GM23338 (cell line): Measurements from ENCODE around the gene PPFIA2. TPM values are rescaled to one million over a fixed set of nuclear protein-coding genes. Genes with fewer than 3 reads are reported as not detected.

Experiments used
- ATAC-seq: fragments of 200-7000 bp; cut with Tn5 transposase; 3 replicates; pipeline ENCODE4 v1.9.1; 2020
- DNase-seq: peaks from one replicate; pipeline ENCODE4 v3.0.0-alpha.2; 2015; ENCODE audit warnings: low spot score
- H2AFZ ChIP-seq: fragments of 200-600 bp; sonication (generic); 2 replicates; pipeline ENCODE4 v1.8.0; 2016; ENCODE audit warnings: antibody characterized with exemption, mild to moderate bottlenecking, moderate library complexity
- H3F3A ChIP-seq: fragments of 200-600 bp; sonication (generic); replicated peaks from 2 replicates; pipeline ENCODE4 v1.8.0; 2017; ENCODE audit warnings: antibody characterized with exemption, mixed run types, low read depth
- H3K27ac ChIP-seq: fragments of 200-600 bp; sonication (generic); 2 replicates; pipeline ENCODE4 v1.6.1; 2016; ENCODE audit warnings: low read depth
- H3K27me3 ChIP-seq: fragments of 200-600 bp; sonication (generic); 2 replicates; pipeline ENCODE4 v1.8.0; 2016; ENCODE audit warnings: mild to moderate bottlenecking, mixed run types, moderate library complexity; ENCODE audit not compliant: insufficient read depth
- H3K36me3 ChIP-seq: fragments of 200-600 bp; sonication (generic); 2 replicates; pipeline ENCODE4 v1.8.0; 2016; ENCODE audit warnings: mild to moderate bottlenecking; ENCODE audit not compliant: insufficient read depth
- H3K4me1 ChIP-seq: fragments of 200-600 bp; sonication (generic); 2 replicates; pipeline ENCODE4 v1.8.0; 2016; ENCODE audit warnings: mild to moderate bottlenecking, moderate library complexity; ENCODE audit not compliant: insufficient read depth
- H3K4me2 ChIP-seq: fragments of 200-600 bp; sonication (generic); 2 replicates; pipeline ENCODE4 v1.7.1; 2017; ENCODE audit warnings: mixed run types
- H3K4me3 ChIP-seq: fragments of 200-600 bp; sonication (generic); 2 replicates; pipeline ENCODE4 v1.6.1; 2016; ENCODE audit warnings: mixed run types
- H3K79me2 ChIP-seq: fragments of 200-600 bp; sonication (generic); replicated peaks from 2 replicates; pipeline ENCODE4 v1.8.0; 2017; ENCODE audit warnings: mild to moderate bottlenecking; ENCODE audit not compliant: insufficient read depth
- H3K9me2 ChIP-seq: fragments of 200-600 bp; sonication (generic); 2 replicates; pipeline ENCODE4 v1.8.0; 2017; ENCODE audit not compliant: insufficient read depth
- H4K20me1 ChIP-seq: fragments of 200-600 bp; sonication (generic); replicated peaks from 2 replicates; pipeline ENCODE4 v1.8.0; 2017; ENCODE audit warnings: mild to moderate bottlenecking; ENCODE audit not compliant: insufficient read depth
- H3K27ac Mint-ChIP-seq: 2 replicates; pipeline ENCODE4 v1.8.0; 2020; ENCODE audit warnings: inconsistent platforms, mild to moderate bottlenecking, moderate library complexity, mixed read lengths
- H3K27me3 Mint-ChIP-seq: 3 replicates; pipeline ENCODE4 v1.8.0; 2022; ENCODE audit warnings: low read depth, mild to moderate bottlenecking, moderate library complexity, mixed read lengths, inconsistent platforms; ENCODE audit not compliant: insufficient read depth, poor library complexity
- H3K36me3 Mint-ChIP-seq: 3 replicates; pipeline ENCODE4 v1.8.0; 2021; ENCODE audit warnings: low read depth, mild to moderate bottlenecking, inconsistent platforms, moderate library complexity, mixed read lengths
- H3K4me1 Mint-ChIP-seq: 3 replicates; pipeline ENCODE4 v1.8.0; 2020; ENCODE audit warnings: mild to moderate bottlenecking, inconsistent platforms, mixed read lengths
- H3K4me3 Mint-ChIP-seq: 3 replicates; pipeline ENCODE4 v1.8.0; 2021; ENCODE audit warnings: moderate library complexity, mild to moderate bottlenecking, inconsistent platforms, mixed read lengths
- H3K9me3 Mint-ChIP-seq: 3 replicates; pipeline ENCODE4 v1.8.0; 2020; ENCODE audit warnings: moderate library complexity, mild to moderate bottlenecking, inconsistent platforms, mixed read lengths
- CREB1 ChIP-seq: fragments of 250-450 bp; sonication (Bioruptor Pico); IDR thresholded peaks from 2 replicates; pipeline ENCODE4 v1.5.0; 2020; ENCODE audit warnings: low read depth, mild to moderate bottlenecking, moderate library complexity
- EZH2 ChIP-seq: fragments of 200-600 bp; sonication (generic); IDR thresholded peaks from one replicate; pipeline ENCODE4 v1.8.0; 2017; ENCODE audit warnings: antibody characterized with exemption, mild to moderate bottlenecking, low read depth; ENCODE audit not compliant: unreplicated experiment
- EZH2phosphoT487 ChIP-seq: fragments of 200-600 bp; sonication (generic); IDR thresholded peaks from one replicate; pipeline ENCODE4 v1.8.1; 2018; ENCODE audit warnings: antibody characterized with exemption; ENCODE audit not compliant: unreplicated experiment
- JUNB ChIP-seq: IDR thresholded peaks from one replicate; pipeline ENCODE4 v1.6.1; 2016; ENCODE audit warnings: antibody characterized with exemption; ENCODE audit not compliant: unreplicated experiment
- NANOG ChIP-seq: IDR thresholded peaks from 2 replicates; pipeline ENCODE4 v1.6.1; 2016; ENCODE audit warnings: antibody characterized with exemption, borderline replicate concordance
- POLR2AphosphoS5 ChIP-seq: IDR thresholded peaks from 2 replicates; pipeline ENCODE4 v1.6.1; 2016; ENCODE audit warnings: antibody characterized with exemption, low read depth
- STAT1 ChIP-seq: IDR thresholded peaks from one replicate; pipeline ENCODE4 v1.6.1; 2016; ENCODE audit warnings: antibody characterized with exemption; ENCODE audit not compliant: unreplicated experiment
- ZNF114 ChIP-seq: fragments of 250-450 bp; sonication (Bioruptor Pico); IDR thresholded peaks from 2 replicates; pipeline ENCODE4 v1.5.0; 2020; ENCODE audit warnings: mild to moderate bottlenecking, moderate library complexity
- ZNF331 ChIP-seq: fragments of 250-450 bp; sonication (Bioruptor Pico); IDR thresholded peaks from 2 replicates; pipeline ENCODE4 v1.5.0; 2020; ENCODE audit warnings: low read depth, mild to moderate bottlenecking, moderate library complexity
- polyA plus RNA-seq: library from polyadenylated mRNA; unstranded; fragments of >200 nt; fragmentation: Nextera tagmentation; extraction: Ambion mirVana; gene quantifications from 2 replicates; pipeline ENCODE4 v1.2.1, GENCODE V29; 2016
- total RNA-seq: library from RNA; depleted of rRNA; stranded (reverse); fragments of >200 nt; shearing (Covaris generic); gene quantifications from 2 replicates; pipeline ENCODE4 v1.2.3, GENCODE V29; 2014
- TF ChIP-seq, protein P1 (sequence below), 2 experiments: fragments of 200-600 bp in 1 of 2; sonication (generic) in 1 of 2; conservative IDR thresholded peaks; 2 replicates each; pipeline versions ENCODE4 v1.5.1 to v1.6.1; 2016 to 2017; ENCODE audit warnings: antibody characterized with exemption in 2 of 2, low read depth in 2 of 2, mild to moderate bottlenecking in 2 of 2, moderate library complexity in 1 of 2
- TF ChIP-seq, protein P2 (sequence below): IDR thresholded peaks from one replicate; pipeline ENCODE4 v1.6.1; 2018; ENCODE audit warnings: antibody characterized with exemption; ENCODE audit not compliant: unreplicated experiment
- TF ChIP-seq, protein P3 (sequence below): IDR thresholded peaks from 2 replicates; pipeline ENCODE4 v1.6.1; 2016; ENCODE audit warnings: antibody characterized with exemption

Gene PPFIA2
- total and polyA plus RNA-seq, 2 experiments from 2014 or later = 5.4 to 7.2 TPM

DNA sequence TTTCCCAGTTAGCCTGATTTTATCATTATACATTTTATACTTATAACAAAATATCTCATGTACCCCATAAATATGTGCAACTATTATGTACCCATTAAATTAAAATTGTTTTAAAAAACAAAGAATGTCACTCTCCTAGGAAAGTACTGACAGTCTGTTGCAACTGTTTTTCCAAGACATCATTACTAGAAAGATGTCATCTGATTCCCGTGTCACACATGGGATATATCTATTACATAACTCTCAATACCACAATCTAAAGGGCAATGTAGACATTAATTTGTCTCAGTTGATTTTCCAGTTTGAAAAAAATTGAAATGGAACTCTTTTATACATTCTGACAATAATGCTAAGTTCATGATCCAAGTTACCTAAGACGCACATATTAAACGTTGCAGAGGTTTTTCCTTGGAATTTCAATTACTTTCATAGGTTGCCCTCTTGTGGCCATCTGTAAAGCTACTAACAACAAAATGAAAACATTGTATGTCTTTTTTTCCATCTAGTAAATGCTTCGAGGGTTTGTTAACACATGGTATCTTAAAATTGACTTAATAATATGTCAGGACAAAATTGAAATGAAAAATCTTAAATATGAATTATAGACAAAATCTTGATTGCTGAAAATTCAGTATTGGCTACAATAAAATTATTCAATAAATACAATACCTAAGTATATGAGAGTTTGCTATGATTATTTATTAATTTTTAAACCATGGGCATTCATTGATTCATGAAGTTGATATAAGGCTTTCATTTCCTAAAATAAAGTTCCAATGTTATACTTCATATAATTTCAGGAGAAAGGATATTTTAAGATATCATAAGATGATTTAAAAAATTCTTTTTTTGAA, 131.6 kb downstream of the PPFIA2 start (continued):
- TF ChIP-seq ZNF114 (CRISPR knock-in tag) (no peak), ZNF331 (CRISPR knock-in tag) (no peak)

DNA sequence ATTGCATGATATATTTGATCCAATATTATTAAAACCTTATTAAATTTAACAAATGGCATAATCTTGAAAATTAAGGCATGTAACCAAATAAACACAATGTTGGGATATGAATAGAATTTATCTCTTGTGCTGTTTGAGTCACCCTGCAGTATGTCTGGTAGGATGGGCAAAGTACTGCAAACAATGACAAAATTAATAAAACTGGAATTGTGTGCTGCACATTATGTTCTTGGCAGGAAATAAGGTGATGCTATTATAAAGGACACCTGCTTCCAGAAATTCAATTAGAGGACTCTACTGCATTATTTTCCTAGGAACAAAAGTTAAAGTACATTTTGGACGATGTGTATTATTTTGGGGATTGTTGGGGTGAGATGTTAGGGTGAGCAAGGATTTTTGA, 132.7 kb downstream of the PPFIA2 start:
- Mint-ChIP-seq H3K27me3 (no peaks in the 10 kb centered on the region), H3K4me3 (no peak overlapping the region), H3K9me3 (no peaks in the 10 kb centered on the region), H3K36me3 (no peaks in the 10 kb centered on the region), H3K4me1 (peaks cover 5% of the 10 kb centered on the region; the same call in 2 of the 3 replicates), H3K27ac (no peak overlapping the region)
- H3K9me2 ChIP-seq = no peaks in the 10 kb centered on the region
- H3K4me2 ChIP-seq = no peak overlapping the region
- no peaks in the 10 kb centered on the region for H3F3A ChIP-seq
- no peak overlapping the region for H3K27ac ChIP-seq
- ATAC-seq = no peak
- no peak for DNase-seq
- H3K36me3 ChIP-seq = no peaks in the 10 kb centered on the region
- H3K27me3 ChIP-seq = no peaks in the 10 kb centered on the region
- no peak overlapping the region for H2AFZ ChIP-seq
- no peak overlapping the region for H3K4me3 ChIP-seq
- H4K20me1 ChIP-seq = no peaks in the 10 kb centered on the region
- H3K4me1 ChIP-seq = no peaks in the 10 kb centered on the region
- H3K79me2 ChIP-seq = no peaks in the 10 kb centered on the region
- TF ChIP-seq ZNF114 (CRISPR knock-in tag) (no peak), NANOG (no peak), ZNF331 (CRISPR knock-in tag) (no peak), CREB1 (no peak), STAT1 (no peak), EZH2phosphoT487 (no peak), POLR2AphosphoS5 (no peak), EZH2 (no peak), JUNB (no peak)
- TF ChIP-seq, protein P1, sequence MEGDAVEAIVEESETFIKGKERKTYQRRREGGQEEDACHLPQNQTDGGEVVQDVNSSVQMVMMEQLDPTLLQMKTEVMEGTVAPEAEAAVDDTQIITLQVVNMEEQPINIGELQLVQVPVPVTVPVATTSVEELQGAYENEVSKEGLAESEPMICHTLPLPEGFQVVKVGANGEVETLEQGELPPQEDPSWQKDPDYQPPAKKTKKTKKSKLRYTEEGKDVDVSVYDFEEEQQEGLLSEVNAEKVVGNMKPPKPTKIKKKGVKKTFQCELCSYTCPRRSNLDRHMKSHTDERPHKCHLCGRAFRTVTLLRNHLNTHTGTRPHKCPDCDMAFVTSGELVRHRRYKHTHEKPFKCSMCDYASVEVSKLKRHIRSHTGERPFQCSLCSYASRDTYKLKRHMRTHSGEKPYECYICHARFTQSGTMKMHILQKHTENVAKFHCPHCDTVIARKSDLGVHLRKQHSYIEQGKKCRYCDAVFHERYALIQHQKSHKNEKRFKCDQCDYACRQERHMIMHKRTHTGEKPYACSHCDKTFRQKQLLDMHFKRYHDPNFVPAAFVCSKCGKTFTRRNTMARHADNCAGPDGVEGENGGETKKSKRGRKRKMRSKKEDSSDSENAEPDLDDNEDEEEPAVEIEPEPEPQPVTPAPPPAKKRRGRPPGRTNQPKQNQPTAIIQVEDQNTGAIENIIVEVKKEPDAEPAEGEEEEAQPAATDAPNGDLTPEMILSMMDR (conservative IDR thresholded peaks at IDR 0.05; ENCODE audit: low read depth in 2 of 2) = no peak
- TF ChIP-seq, protein P2, sequence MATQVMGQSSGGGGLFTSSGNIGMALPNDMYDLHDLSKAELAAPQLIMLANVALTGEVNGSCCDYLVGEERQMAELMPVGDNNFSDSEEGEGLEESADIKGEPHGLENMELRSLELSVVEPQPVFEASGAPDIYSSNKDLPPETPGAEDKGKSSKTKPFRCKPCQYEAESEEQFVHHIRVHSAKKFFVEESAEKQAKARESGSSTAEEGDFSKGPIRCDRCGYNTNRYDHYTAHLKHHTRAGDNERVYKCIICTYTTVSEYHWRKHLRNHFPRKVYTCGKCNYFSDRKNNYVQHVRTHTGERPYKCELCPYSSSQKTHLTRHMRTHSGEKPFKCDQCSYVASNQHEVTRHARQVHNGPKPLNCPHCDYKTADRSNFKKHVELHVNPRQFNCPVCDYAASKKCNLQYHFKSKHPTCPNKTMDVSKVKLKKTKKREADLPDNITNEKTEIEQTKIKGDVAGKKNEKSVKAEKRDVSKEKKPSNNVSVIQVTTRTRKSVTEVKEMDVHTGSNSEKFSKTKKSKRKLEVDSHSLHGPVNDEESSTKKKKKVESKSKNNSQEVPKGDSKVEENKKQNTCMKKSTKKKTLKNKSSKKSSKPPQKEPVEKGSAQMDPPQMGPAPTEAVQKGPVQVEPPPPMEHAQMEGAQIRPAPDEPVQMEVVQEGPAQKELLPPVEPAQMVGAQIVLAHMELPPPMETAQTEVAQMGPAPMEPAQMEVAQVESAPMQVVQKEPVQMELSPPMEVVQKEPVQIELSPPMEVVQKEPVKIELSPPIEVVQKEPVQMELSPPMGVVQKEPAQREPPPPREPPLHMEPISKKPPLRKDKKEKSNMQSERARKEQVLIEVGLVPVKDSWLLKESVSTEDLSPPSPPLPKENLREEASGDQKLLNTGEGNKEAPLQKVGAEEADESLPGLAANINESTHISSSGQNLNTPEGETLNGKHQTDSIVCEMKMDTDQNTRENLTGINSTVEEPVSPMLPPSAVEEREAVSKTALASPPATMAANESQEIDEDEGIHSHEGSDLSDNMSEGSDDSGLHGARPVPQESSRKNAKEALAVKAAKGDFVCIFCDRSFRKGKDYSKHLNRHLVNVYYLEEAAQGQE = no peak
- TF ChIP-seq, protein P3, sequence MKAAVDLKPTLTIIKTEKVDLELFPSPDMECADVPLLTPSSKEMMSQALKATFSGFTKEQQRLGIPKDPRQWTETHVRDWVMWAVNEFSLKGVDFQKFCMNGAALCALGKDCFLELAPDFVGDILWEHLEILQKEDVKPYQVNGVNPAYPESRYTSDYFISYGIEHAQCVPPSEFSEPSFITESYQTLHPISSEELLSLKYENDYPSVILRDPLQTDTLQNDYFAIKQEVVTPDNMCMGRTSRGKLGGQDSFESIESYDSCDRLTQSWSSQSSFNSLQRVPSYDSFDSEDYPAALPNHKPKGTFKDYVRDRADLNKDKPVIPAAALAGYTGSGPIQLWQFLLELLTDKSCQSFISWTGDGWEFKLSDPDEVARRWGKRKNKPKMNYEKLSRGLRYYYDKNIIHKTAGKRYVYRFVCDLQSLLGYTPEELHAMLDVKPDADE = no peak
